SK-N-SH (cell line): Measurements from ENCODE around the gene ATP8B1. TPM values are rescaled to one million over a fixed set of nuclear protein-coding genes. Genes with fewer than 3 reads are reported as not detected.
A peak's percentile ranks its signal among the peaks of the same experiment; 100 is the strongest.

Experiments
- CTCF ChIA-PET: fragments of 300-600, 350-600 bp; formaldehyde crosslinking; extraction: SDS; loops from one replicate; lab custom pipeline; 2021; lab: Yijun Ruan, JAX
- POLR2A ChIA-PET: fragments of 350-600 bp; sonication (Branson Sonifier 250); formaldehyde crosslinking; extraction: SDS; loops from one replicate; lab custom pipeline; 2020; ENCODE audit warnings: antibody characterized with exemption, inconsistent platforms; lab: Yijun Ruan, JAX
- DNase-seq: peaks from one replicate; pipeline ENCODE4 v3.0.0; 2012
- H2AFZ ChIP-seq: fragments of 200-600 bp; sonication (generic); 2 replicates; pipeline ENCODE4 v1.8.1; 2016; ENCODE audit warnings: antibody characterized with exemption, mild to moderate bottlenecking, low read depth
- H3F3A ChIP-seq: fragments of 200-600 bp; sonication (generic); replicated peaks from 2 replicates; pipeline ENCODE3; 2016; ENCODE audit warnings: antibody characterized with exemption, mild to moderate bottlenecking; ENCODE audit not compliant: insufficient read depth
- H3K27ac ChIP-seq, 2 experiments: fragments of 200-500 bp in 1 of 2; fragments of 200-600 bp in 1 of 2; sonication (Bioruptor generic) in 1 of 2; sonication (generic), shearing (Covaris generic) in 1 of 2; 2 replicates each; pipeline versions ENCODE4 v1.5.1 to v1.6.1; 2014 to 2016; ENCODE audit warnings: low read depth in 2 of 2, inconsistent platforms in 1 of 2, low read length in 1 of 2, mild to moderate bottlenecking in 1 of 2, mixed read lengths in 1 of 2
- H3K27me3 ChIP-seq: fragments of 200-600 bp; sonication (generic), shearing (Covaris generic); 2 replicates; pipeline ENCODE4 v1.6.1; 2016; ENCODE audit warnings: mixed run types; ENCODE audit not compliant: insufficient read depth
- H3K36me3 ChIP-seq, 2 experiments: fragments of 200-500 bp in 1 of 2; fragments of 200-600 bp in 1 of 2; sonication (Bioruptor generic) in 1 of 2; sonication (generic) in 1 of 2; replicated peaks in 1 of 2; 2 replicates each; pipeline versions ENCODE3 to v1.5.1; 2014 to 2016; ENCODE audit warnings: low read length in 1 of 2, mild to moderate bottlenecking in 1 of 2; ENCODE audit not compliant: insufficient read depth in 2 of 2, control insufficient read depth in 1 of 2
- H3K4me1 ChIP-seq, 2 experiments: fragments of 200-500 bp in 1 of 2; fragments of 200-600 bp in 1 of 2; sonication (Bioruptor generic) in 1 of 2; sonication (generic), shearing (Covaris generic) in 1 of 2; 2 replicates each; pipeline versions ENCODE4 v1.5.1 to v1.6.1; 2014 to 2016; ENCODE audit warnings: low read depth in 1 of 2, low read length in 1 of 2, mixed run types in 1 of 2; ENCODE audit not compliant: insufficient read depth in 2 of 2, control insufficient read depth in 1 of 2
- H3K4me2 ChIP-seq: fragments of 200-600 bp; sonication (generic), shearing (Covaris generic); 2 replicates; pipeline ENCODE4 v1.6.1; 2017; ENCODE audit warnings: mixed run types
- H3K4me3 ChIP-seq, 2 experiments: fragments of 200-500 bp in 1 of 2; fragments of 200-600 bp in 1 of 2; sonication (Bioruptor generic) in 1 of 2; sonication (generic), shearing (Covaris generic) in 1 of 2; 2 replicates each; pipeline versions ENCODE4 v1.5.1 to v1.8.1; 2014 to 2016; ENCODE audit warnings: low read depth in 2 of 2, inconsistent platforms in 1 of 2, low read length in 1 of 2, mild to moderate bottlenecking in 1 of 2, mixed read lengths in 1 of 2, moderate library complexity in 1 of 2
- H3K79me2 ChIP-seq: fragments of 200-600 bp; sonication (generic); 2 replicates; pipeline ENCODE4 v1.8.1; 2017; ENCODE audit warnings: mild to moderate bottlenecking; ENCODE audit not compliant: insufficient read depth
- H3K9ac ChIP-seq: fragments of 200-600 bp; sonication (generic); 2 replicates; pipeline ENCODE4 v1.6.1; 2017; ENCODE audit warnings: mixed run types
- H3K9me2 ChIP-seq: fragments of 200-600 bp; sonication (generic); 2 replicates; pipeline ENCODE4 v1.6.1; 2017; ENCODE audit warnings: mixed run types
- H3K9me3 ChIP-seq: fragments of 200-600 bp; sonication (generic); 2 replicates; pipeline ENCODE4 v1.6.1; 2017; ENCODE audit warnings: mixed run types, mild to moderate bottlenecking, moderate library complexity
- H4K20me1 ChIP-seq: fragments of 200-600 bp; sonication (generic); 2 replicates; pipeline ENCODE4 v1.6.1; 2017; ENCODE audit warnings: mild to moderate bottlenecking, mixed run types; ENCODE audit not compliant: insufficient read depth
- CHD2 ChIP-seq: fragments of 150-350 bp; IDR thresholded peaks from 2 replicates; pipeline ENCODE4 v1.6.1; 2018; ENCODE audit warnings: low read length; ENCODE audit not compliant: partially characterized antibody
- ELF1 ChIP-seq: IDR thresholded peaks from 2 replicates; pipeline ENCODE4 v1.4.0; 2012
- EP300 ChIP-seq, 2 experiments: IDR thresholded peaks; 2 replicates each; pipeline versions ENCODE4 v1.4.0 to v1.6.1; 2012; ENCODE audit warnings: borderline replicate concordance in 1 of 2, low read depth in 1 of 2, low read length in 1 of 2
- EZH2phosphoT487 ChIP-seq: fragments of 200-600 bp; sonication (generic); IDR thresholded peaks from 2 replicates; pipeline ENCODE4 v1.6.1; 2017; ENCODE audit warnings: low read depth, mixed run types, mild to moderate bottlenecking, antibody characterized with exemption, moderate library complexity, borderline replicate concordance
- FOSL2 ChIP-seq: IDR thresholded peaks from 2 replicates; pipeline ENCODE4 v1.4.0; 2012; ENCODE audit warnings: low read depth, mild to moderate bottlenecking, moderate library complexity, borderline replicate concordance
- FOXM1 ChIP-seq: IDR thresholded peaks from 2 replicates; pipeline ENCODE4 v1.4.0; 2012; ENCODE audit warnings: low read depth, mild to moderate bottlenecking
- GABPA ChIP-seq: IDR thresholded peaks from 2 replicates; pipeline ENCODE4 v1.4.0; 2012; ENCODE audit warnings: low read depth, mild to moderate bottlenecking
- GATA2 ChIP-seq: sonication (generic); formaldehyde crosslinking; IDR thresholded peaks from 2 replicates; pipeline ENCODE4 v1.5.0; 2020; ENCODE audit warnings: mild to moderate bottlenecking, missing genetic modification reagents
- JUND ChIP-seq: IDR thresholded peaks from 2 replicates; pipeline ENCODE4 v1.4.0; 2012
- MEF2A ChIP-seq: IDR thresholded peaks from 2 replicates; pipeline ENCODE4 v1.4.0; 2012; ENCODE audit warnings: low read depth, borderline replicate concordance
- MXI1 ChIP-seq: IDR thresholded peaks from 2 replicates; pipeline ENCODE4 v1.6.1; 2012; ENCODE audit warnings: mild to moderate bottlenecking, low read depth, low read length, improper control_type of control experiment
- NFIC ChIP-seq: IDR thresholded peaks from 2 replicates; pipeline ENCODE4 v1.4.0; 2012; ENCODE audit warnings: borderline replicate concordance
- NRF1 ChIP-seq: IDR thresholded peaks from 2 replicates; pipeline ENCODE4 v1.6.1; 2012; ENCODE audit warnings: low read depth, mild to moderate bottlenecking, low read length
- POLR2AphosphoS5 ChIP-seq: IDR thresholded peaks from 2 replicates; pipeline ENCODE4 v1.6.1; 2012; ENCODE audit warnings: low read depth, low read length
- TAF1 ChIP-seq: IDR thresholded peaks from 2 replicates; pipeline ENCODE4 v1.6.1; 2012; ENCODE audit warnings: low read depth, mild to moderate bottlenecking, low read length, moderate library complexity, borderline replicate concordance
- TCF12 ChIP-seq: IDR thresholded peaks from 2 replicates; pipeline ENCODE4 v1.4.0; 2012
- TEAD4 ChIP-seq: IDR thresholded peaks from 2 replicates; pipeline ENCODE4 v1.4.0; 2012; ENCODE audit warnings: mild to moderate bottlenecking, borderline replicate concordance; ENCODE audit not compliant: insufficient read depth
- WGBS: methylation state at CpG from one replicate; pipeline ENCODE4 v1.1.6; 2017; ENCODE audit warnings: low lambda C conversion rate; 5-methylcytosine and 5-hydroxymethylcytosine counted together
- polyA plus RNA-seq, 3 experiments: library from polyadenylated mRNA; depleted of rRNA; stranded (reverse); fragments of >200 nt; gene quantifications; 2 replicates each; pipeline ENCODE4 v1.2.3, GENCODE V29; 2012
- TF ChIP-seq, protein P1 (sequence below): IDR thresholded peaks from 2 replicates; pipeline ENCODE4; 2012
- TF ChIP-seq, protein P2 (sequence below): IDR thresholded peaks from 2 replicates; pipeline ENCODE4 v1.4.0; 2012; ENCODE audit warnings: low read depth
- TF ChIP-seq, protein P3 (sequence below): IDR thresholded peaks from 2 replicates; pipeline ENCODE4 v1.4.0; 2012; ENCODE audit warnings: low read depth, borderline replicate concordance

ATP8B1 gene
- polyA plus RNA-seq, 1 of the 3 experiments (the other 2 are of a cell fraction) = 43.8 TPM

DNA sequence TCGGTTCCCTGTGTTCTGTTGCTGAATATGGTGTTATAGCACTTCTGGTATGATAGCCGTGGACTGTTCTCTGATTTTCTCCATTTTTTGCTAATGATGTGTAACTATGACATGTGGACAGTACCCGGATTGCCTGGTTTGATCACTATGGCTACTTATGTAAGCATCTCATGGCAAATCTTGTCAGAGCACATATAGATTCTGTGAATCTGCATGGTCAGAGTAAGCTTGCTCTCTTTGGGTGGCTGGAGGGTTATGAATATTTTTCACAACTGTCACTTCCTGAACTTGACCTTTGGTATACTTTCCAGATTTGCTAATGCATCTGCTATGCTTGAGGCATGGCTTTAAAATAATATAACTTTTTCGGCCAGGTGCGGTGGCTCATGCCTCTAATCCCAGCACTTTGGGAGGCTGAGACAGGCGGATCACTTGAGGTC lies 36.8 kb upstream of the ATP8B1 start (continued):
- TF ChIP-seq ELF1 (no peak), JUND (peak; percentile 60), FOXM1 (no peak), NRF1 (no peak), CHD2 (no peak), FOSL2 (peak; percentile 62; the same call in 1 of the 2 replicates), MEF2A (no peak), EP300 (IDR thresholded peaks at IDR 0.05; ENCODE audit: borderline replicate concordance in 1 of 2, low read depth in 1 of 2, low read length in 1 of 2) (peak in 1 of 2 experiments; percentile 69; a peak in 1 of 4 replicates), GATA2 (no peak)
- TF ChIP-seq, protein P1, sequence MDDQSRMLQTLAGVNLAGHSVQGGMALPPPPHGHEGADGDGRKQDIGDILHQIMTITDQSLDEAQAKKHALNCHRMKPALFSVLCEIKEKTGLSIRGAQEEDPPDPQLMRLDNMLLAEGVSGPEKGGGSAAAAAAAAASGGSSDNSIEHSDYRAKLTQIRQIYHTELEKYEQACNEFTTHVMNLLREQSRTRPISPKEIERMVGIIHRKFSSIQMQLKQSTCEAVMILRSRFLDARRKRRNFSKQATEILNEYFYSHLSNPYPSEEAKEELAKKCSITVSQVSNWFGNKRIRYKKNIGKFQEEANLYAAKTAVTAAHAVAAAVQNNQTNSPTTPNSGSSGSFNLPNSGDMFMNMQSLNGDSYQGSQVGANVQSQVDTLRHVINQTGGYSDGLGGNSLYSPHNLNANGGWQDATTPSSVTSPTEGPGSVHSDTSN = peak; percentile 43; the same call in 1 of the 2 replicates

- Histone ChIP-seq H3K4me2 (no peak overlapping the region), H3K4me1 (peaks cover 0 to 35% of the 10 kb centered on the region in 2 experiments; a peak in 1 of 4 replicates), H3K9me2 (no peaks in the 10 kb centered on the region), H3F3A (peaks cover 12% of the 10 kb centered on the region), H3K36me3 (no peaks in the 10 kb centered on the region), H4K20me1 (no peaks in the 10 kb centered on the region), H2AFZ (no peak overlapping the region), H3K27me3 (no peaks in the 10 kb centered on the region), H3K4me3 (no peak overlapping the region), H3K9ac (no peak overlapping the region), H3K27ac (0 out of 4 replicates have a peak overlapping the region, but pooled peaks of 1 of the 2 experiments have one; percentile 84), H3K79me2 (no peaks in the 10 kb centered on the region), H3K9me3 (no peaks in the 10 kb centered on the region)
- CTCF ChIA-PET = interaction anchor here (0.6 to 1.2 kb wide), 2 partner anchors 30 to 44 kb away, joined by 3 to 4 read pairs; no protein-coding TSS in a partner anchor
- DNase-seq = no peak
- WGBS = 87% methylated on average over 12 of the region's 12 CpGs
- TF ChIP-seq TEAD4 (no peak), GABPA (no peak), EZH2phosphoT487 (no peak), MXI1 (no peak), EP300 (IDR thresholded peaks at IDR 0.05; ENCODE audit: borderline replicate concordance in 1 of 2, low read depth in 1 of 2, low read length in 1 of 2) (no peak), TAF1 (no peak), FOXM1 (no peak), MEF2A (no peak), TCF12 (no peak), POLR2AphosphoS5 (no peak), NFIC (no peak)
- TF ChIP-seq, protein P2, sequence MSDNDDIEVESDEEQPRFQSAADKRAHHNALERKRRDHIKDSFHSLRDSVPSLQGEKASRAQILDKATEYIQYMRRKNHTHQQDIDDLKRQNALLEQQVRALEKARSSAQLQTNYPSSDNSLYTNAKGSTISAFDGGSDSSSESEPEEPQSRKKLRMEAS = no peak
- TF ChIP-seq, protein P3, sequence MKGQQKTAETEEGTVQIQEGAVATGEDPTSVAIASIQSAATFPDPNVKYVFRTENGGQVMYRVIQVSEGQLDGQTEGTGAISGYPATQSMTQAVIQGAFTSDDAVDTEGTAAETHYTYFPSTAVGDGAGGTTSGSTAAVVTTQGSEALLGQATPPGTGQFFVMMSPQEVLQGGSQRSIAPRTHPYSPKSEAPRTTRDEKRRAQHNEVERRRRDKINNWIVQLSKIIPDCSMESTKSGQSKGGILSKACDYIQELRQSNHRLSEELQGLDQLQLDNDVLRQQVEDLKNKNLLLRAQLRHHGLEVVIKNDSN = no peak
- POLR2A ChIA-PET = no interaction called here
These were observed 34.9 kb upstream of the ATP8B1 start for GRCh38 chr18:57837917-57838548.
